HepG2 (cell line): ENCODE results near the gene DNAJC7. TPM values are rescaled to one million over a fixed set of nuclear protein-coding genes. Genes with fewer than 3 reads are reported as not detected.
A peak's percentile ranks its signal among the peaks of the same experiment; 100 is the strongest.

Experiments used
- AGO2 ChIP-seq: fragments of 200-400 bp; formaldehyde crosslinking; optimal IDR thresholded peaks from 2 replicates; pipeline ENCODE3; 2017; ENCODE audit warnings: mild to moderate bottlenecking, low read depth, low read length, moderate library complexity
- ARID2 ChIP-seq: sonication (generic); formaldehyde crosslinking; IDR thresholded peaks from 2 replicates; pipeline ENCODE4 v1.8.1; 2022; ENCODE audit warnings: mild to moderate bottlenecking, missing genetic modification reagents, borderline replicate concordance
- DMAP1 ChIP-seq: IDR thresholded peaks from 2 replicates; pipeline ENCODE4 v1.6.1; 2016
- GATA4 ChIP-seq: sonication (generic); IDR thresholded peaks from 2 replicates; pipeline ENCODE4 v1.6.1; 2016; ENCODE audit warnings: antibody characterized with exemption, low read depth, borderline replicate concordance
- HNRNPUL1 ChIP-seq: fragments of 200-400 bp; formaldehyde crosslinking; IDR thresholded peaks from 2 replicates; pipeline ENCODE4 v1.6.1; 2017; ENCODE audit warnings: low read depth, mild to moderate bottlenecking, low read length, moderate library complexity
- MZF1 ChIP-seq: sonication (generic); formaldehyde crosslinking; IDR thresholded peaks from 2 replicates; pipeline ENCODE4 v1.8.1; 2023; ENCODE audit warnings: mild to moderate bottlenecking, missing genetic modification reagents, borderline replicate concordance
- PAX8 ChIP-seq: sonication (generic); formaldehyde crosslinking; IDR thresholded peaks from 2 replicates; pipeline ENCODE4 v1.8.0; 2022; ENCODE audit warnings: mild to moderate bottlenecking, missing genetic modification reagents, borderline replicate concordance
- RAD51 ChIP-seq: fragments of 450-650 bp; IDR thresholded peaks from 2 replicates; pipeline ENCODE4 v1.6.1; 2016; ENCODE audit warnings: borderline replicate concordance
- TEAD3 ChIP-seq: optimal IDR thresholded peaks from 2 replicates; pipeline ENCODE3; 2016; ENCODE audit warnings: borderline replicate concordance
- ZBTB2 ChIP-seq: sonication (generic); formaldehyde crosslinking; IDR thresholded peaks from 2 replicates; pipeline ENCODE4 v1.8.0; 2022; ENCODE audit warnings: low read depth, missing genetic modification reagents
- ZNF274 ChIP-seq: sonication (generic); formaldehyde crosslinking; IDR thresholded peaks from 2 replicates; pipeline ENCODE4 v1.5.1; 2020; ENCODE audit warnings: mild to moderate bottlenecking, missing genetic modification reagents
- ZNF609 ChIP-seq: sonication (generic); formaldehyde crosslinking; IDR thresholded peaks from 2 replicates; pipeline ENCODE4 v1.4.0; 2020; ENCODE audit warnings: mild to moderate bottlenecking, missing genetic modification reagents, borderline replicate concordance
- ZNF713 ChIP-seq: sonication (generic); formaldehyde crosslinking; IDR thresholded peaks from 2 replicates; pipeline ENCODE4 v1.4.0; 2020; ENCODE audit warnings: mild to moderate bottlenecking, missing genetic modification reagents
- polyA plus RNA-seq, 8 experiments: library from polyadenylated mRNA; depleted of rRNA in 3 of 8; stranded (reverse) in 7 of 8; unstranded in 1 of 8; fragments of >200 nt; fragmentation: Illumina TruSeq in 4 of 8; extraction: Trizol in 4 of 8; gene quantifications; 2 replicates each; pipeline versions ENCODE4 v1.2.1 to v1.2.3, GENCODE V29; 2011 to 2016; ENCODE audit warnings: low read depth in 4 of 8, missing spikeins in 1 of 8, mixed read lengths in 1 of 8; ENCODE audit not compliant: insufficient read depth in 1 of 8
- total RNA-seq, 5 experiments: library from RNA; depleted of rRNA; stranded (reverse); fragments of >200 nt; fragmentation: Illumina TruSeq; extraction: Trizol; gene quantifications; 2 replicates each; pipeline ENCODE4 v1.2.3, GENCODE V29; 2016; ENCODE audit warnings: low read depth in 1 of 5
- TF ChIP-seq, protein P1 (sequence below): sonication (generic); formaldehyde crosslinking; IDR thresholded peaks from 2 replicates; pipeline ENCODE4 v1.4.0; 2020; ENCODE audit warnings: missing genetic modification reagents, borderline replicate concordance
- TF ChIP-seq, protein P2 (sequence below): sonication (generic); formaldehyde crosslinking; conservative IDR thresholded peaks from 2 replicates; pipeline ENCODE4 v1.4.0; 2020; ENCODE audit warnings: missing genetic modification reagents
- TF ChIP-seq, protein P3 (sequence below): sonication (generic); formaldehyde crosslinking; IDR thresholded peaks from 2 replicates; pipeline ENCODE4 v1.5.1; 2020; ENCODE audit warnings: missing genetic modification reagents, mild to moderate bottlenecking, borderline replicate concordance

The DNAJC7 gene
- total and polyA plus RNA-seq, 2 of the 13 experiments (the other 11 are each of a cell fraction or from before 2014, with no cell fraction given) = 47.7 to 132 TPM

DNA sequence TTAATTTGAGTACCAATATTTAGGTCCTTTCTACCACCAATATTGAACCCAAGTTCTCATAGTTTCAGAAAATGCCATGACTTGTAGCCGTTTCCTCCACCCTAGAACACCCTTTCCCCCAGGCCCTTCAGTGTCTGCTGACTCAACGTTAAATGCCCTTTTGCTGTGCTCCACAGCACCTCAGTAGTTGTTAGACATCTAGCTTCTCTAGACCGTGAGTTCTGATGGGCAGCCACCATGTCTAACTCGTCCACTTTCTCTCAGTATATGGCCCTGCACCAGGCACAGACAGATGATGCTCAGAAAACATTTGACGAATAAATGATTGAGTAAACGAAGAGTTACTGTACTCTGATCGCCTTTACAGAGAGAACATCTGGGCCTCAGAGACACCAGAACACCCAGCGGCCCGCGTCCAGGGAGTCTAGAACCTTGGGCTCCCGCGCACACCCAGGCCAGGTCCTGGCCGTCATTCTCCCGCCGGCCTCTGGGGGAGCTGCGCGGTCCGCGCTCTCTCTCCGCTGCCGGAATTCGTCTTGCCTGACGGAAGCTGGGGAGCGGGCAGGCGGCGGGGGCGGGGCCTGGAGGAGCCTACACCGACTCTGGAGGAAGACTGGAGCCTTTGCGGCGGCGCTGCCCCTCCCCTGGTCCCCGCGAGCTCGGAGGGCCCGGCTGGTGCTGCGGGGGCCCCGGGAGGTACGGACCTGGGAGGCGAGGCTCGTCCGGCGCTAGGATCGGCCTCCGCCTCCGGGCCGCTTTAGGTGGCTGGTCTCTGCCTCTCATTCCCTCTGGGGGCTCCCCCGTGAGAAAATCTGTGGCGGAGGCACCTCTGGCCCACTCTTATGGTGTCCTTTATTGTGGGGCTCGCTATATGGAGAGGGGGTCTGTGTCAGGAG lies 2.5 kb upstream of the DNAJC7 start, which contains the start of gene NKIRAS2 (continued):
- no peak for TF ChIP-seq RAD51
- TF ChIP-seq, protein P1, sequence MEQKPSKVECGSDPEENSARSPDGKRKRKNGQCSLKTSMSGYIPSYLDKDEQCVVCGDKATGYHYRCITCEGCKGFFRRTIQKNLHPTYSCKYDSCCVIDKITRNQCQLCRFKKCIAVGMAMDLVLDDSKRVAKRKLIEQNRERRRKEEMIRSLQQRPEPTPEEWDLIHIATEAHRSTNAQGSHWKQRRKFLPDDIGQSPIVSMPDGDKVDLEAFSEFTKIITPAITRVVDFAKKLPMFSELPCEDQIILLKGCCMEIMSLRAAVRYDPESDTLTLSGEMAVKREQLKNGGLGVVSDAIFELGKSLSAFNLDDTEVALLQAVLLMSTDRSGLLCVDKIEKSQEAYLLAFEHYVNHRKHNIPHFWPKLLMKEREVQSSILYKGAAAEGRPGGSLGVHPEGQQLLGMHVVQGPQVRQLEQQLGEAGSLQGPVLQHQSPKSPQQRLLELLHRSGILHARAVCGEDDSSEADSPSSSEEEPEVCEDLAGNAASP (CRISPR knock-in tag) = peak; percentile 72
- TF ChIP-seq ZNF713 (CRISPR knock-in tag) = peak; percentile 81; the same call in 1 of the 2 replicates
- peak; percentile 91 for TF ChIP-seq TEAD3 (CRISPR knock-in tag)
- peak; percentile 99 for TF ChIP-seq ZBTB2
- TF ChIP-seq GATA4 = 0 out of 2 replicates have a peak, but pooled peaks have one; percentile 28
- TF ChIP-seq HNRNPUL1 = no peak
- TF ChIP-seq, protein P2, sequence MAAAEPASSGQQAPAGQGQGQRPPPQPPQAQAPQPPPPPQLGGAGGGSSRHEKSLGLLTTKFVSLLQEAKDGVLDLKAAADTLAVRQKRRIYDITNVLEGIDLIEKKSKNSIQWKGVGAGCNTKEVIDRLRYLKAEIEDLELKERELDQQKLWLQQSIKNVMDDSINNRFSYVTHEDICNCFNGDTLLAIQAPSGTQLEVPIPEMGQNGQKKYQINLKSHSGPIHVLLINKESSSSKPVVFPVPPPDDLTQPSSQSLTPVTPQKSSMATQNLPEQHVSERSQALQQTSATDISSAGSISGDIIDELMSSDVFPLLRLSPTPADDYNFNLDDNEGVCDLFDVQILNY (CRISPR knock-in tag) = no peak
- TF ChIP-seq PAX8 (CRISPR knock-in tag) = 0 out of 2 replicates have a peak, but pooled peaks have one; percentile 72
- TF ChIP-seq AGO2 = peak; percentile 86
- no peak for TF ChIP-seq MZF1
- TF ChIP-seq DMAP1 = peak; percentile 57; the same call in 1 of the 2 replicates
- no peak for TF ChIP-seq ARID2 (CRISPR knock-in tag)
- TF ChIP-seq, protein P3, sequence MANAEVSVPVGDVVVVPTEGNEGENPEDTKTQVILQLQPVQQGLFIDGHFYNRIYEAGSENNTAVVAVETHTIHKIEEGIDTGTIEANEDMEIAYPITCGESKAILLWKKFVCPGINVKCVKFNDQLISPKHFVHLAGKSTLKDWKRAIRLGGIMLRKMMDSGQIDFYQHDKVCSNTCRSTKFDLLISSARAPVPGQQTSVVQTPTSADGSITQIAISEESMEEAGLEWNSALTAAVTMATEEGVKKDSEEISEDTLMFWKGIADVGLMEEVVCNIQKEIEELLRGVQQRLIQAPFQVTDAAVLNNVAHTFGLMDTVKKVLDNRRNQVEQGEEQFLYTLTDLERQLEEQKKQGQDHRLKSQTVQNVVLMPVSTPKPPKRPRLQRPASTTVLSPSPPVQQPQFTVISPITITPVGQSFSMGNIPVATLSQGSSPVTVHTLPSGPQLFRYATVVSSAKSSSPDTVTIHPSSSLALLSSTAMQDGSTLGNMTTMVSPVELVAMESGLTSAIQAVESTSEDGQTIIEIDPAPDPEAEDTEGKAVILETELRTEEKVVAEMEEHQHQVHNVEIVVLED (CRISPR knock-in tag) = peak; percentile 88
- TF ChIP-seq ZNF609 (CRISPR knock-in tag) = peak; percentile 72; the same call in 1 of the 2 replicates
- no peak; the same call in 1 of the 2 replicates for TF ChIP-seq ZNF274 (CRISPR knock-in tag)
